ENCODE results near the gene MYL2. TPM values are rescaled to one million over a fixed set of nuclear protein-coding genes. Genes with fewer than 3 reads are reported as not detected.

Gene MYL2
- total RNA-seq, 1 donor from 2014 or later = not detected

DNA sequence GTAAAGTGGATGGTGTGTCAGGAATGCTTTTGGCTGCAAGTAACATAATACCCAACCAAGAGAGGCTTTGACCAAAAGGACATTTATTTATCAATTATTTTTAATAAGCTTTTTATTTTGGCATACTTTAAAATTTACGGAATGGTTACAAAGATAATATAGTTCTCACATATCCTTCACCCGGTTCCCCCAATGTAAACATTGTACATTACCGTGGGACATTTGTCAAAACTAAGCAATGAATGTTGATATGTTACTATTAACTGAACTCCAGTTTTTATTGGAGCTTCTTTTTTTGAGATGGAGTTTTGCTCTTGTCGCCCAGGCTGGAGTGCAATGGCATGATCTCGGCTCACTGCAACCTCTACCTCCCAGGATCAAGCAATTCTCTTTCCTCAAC is 50.6 kb downstream of the MYL2 start:
- no peaks in the 10 kb centered on the region for H3K79me2 ChIP-seq (ENCODE audit: insufficient read depth, low read length)
- no peak overlapping the region for H3K4me3 Mint-ChIP-seq (ENCODE audit: unreplicated experiment)

DNA sequence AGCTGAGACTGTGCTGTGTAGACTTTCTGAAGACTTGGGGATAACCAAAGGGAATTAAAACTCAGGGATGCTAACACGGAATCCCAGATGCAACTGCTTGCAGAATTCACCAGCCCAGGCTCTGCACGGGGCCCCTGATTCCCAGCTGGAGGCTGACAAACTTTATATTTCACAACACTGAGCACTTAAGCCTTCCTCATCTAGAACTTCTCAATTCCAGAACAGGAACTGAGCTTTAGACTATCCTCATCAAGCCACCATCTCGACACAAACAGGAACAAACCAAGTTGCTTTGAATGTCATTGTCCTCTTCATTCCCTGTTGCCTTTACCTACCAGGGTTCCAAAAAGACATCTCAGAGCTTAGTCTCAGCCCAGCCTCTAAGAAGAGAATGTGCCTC is 51.4 kb downstream of the MYL2 start:
- FAIRE-seq (no peak), DNase-seq (ENCODE audit: low read depth) (no peak)
- Mint-ChIP-seq H3K9me3 (ENCODE audit: unreplicated experiment) (peaks cover 12% of the 10 kb centered on the region), H3K27ac (ENCODE audit: unreplicated experiment) (no peak overlapping the region), H3K27me3 (ENCODE audit: low read depth, unreplicated experiment) (peaks cover 21% of the 10 kb centered on the region), H3K4me1 (ENCODE audit: low read depth, unreplicated experiment) (no peaks in the 10 kb centered on the region), H3K4me3 (ENCODE audit: unreplicated experiment) (no peak overlapping the region), H3K36me3 (ENCODE audit: low read depth, unreplicated experiment) (no peaks in the 10 kb centered on the region)
- Histone ChIP-seq H4K20me1 (ENCODE audit: insufficient read depth, low read length) (no peaks in the 10 kb centered on the region), H3K79me2 (ENCODE audit: insufficient read depth, low read length) (no peaks in the 10 kb centered on the region), H3K27ac (ENCODE audit: low read depth, low read length) (no peak overlapping the region), H3K4me1 (ENCODE audit: insufficient read depth, low read length) (no peaks in the 10 kb centered on the region), H3K9ac (ENCODE audit: low read length) (no peak overlapping the region), H3K9me3 (ENCODE audit: insufficient read depth, low read depth, low read length) (no peaks in the 10 kb centered on the region), H3K4me3 (ENCODE audit: insufficient read depth, low read depth, low read length) (no peak overlapping the region), H3K36me3 (ENCODE audit: insufficient read depth, low read length) (no peaks in the 10 kb centered on the region), H2AFZ (ENCODE audit: low read depth, low read length) (no peak overlapping the region), H3K4me2 (ENCODE audit: low read length) (no peak overlapping the region), H3K27me3 (ENCODE audit: insufficient read depth, low read length) (peaks cover 5% of the 10 kb centered on the region)
- TF ChIP-seq, protein P1, sequence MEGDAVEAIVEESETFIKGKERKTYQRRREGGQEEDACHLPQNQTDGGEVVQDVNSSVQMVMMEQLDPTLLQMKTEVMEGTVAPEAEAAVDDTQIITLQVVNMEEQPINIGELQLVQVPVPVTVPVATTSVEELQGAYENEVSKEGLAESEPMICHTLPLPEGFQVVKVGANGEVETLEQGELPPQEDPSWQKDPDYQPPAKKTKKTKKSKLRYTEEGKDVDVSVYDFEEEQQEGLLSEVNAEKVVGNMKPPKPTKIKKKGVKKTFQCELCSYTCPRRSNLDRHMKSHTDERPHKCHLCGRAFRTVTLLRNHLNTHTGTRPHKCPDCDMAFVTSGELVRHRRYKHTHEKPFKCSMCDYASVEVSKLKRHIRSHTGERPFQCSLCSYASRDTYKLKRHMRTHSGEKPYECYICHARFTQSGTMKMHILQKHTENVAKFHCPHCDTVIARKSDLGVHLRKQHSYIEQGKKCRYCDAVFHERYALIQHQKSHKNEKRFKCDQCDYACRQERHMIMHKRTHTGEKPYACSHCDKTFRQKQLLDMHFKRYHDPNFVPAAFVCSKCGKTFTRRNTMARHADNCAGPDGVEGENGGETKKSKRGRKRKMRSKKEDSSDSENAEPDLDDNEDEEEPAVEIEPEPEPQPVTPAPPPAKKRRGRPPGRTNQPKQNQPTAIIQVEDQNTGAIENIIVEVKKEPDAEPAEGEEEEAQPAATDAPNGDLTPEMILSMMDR (IDR thresholded peaks at IDR 0.05; ENCODE audit: insufficient read depth, low read depth, low read length) = no peak
- TF ChIP-seq EZH2 (IDR thresholded peaks at IDR 0.05; ENCODE audit: insufficient read depth, low read length) = no peak

More for the DNA sequence above, 50.6 kb downstream of the MYL2 start:
- H3K27me3 Mint-ChIP-seq (ENCODE audit: low read depth, unreplicated experiment) = peaks cover 22% of the 10 kb centered on the region
- no peak overlapping the region for H3K4me2 ChIP-seq (ENCODE audit: low read length)
- H3K36me3 Mint-ChIP-seq (ENCODE audit: low read depth, unreplicated experiment) = no peaks in the 10 kb centered on the region
- no peak overlapping the region for H3K9ac ChIP-seq (ENCODE audit: low read length)
- H4K20me1 ChIP-seq (ENCODE audit: insufficient read depth, low read length) = no peaks in the 10 kb centered on the region
- H3K27ac ChIP-seq (ENCODE audit: low read depth, low read length) = no peak overlapping the region
- no peak overlapping the region for H3K27ac Mint-ChIP-seq (ENCODE audit: unreplicated experiment)
- TF ChIP-seq EZH2 (IDR thresholded peaks at IDR 0.05; ENCODE audit: insufficient read depth, low read length) = no peak
- TF ChIP-seq, protein P1 (IDR thresholded peaks at IDR 0.05; ENCODE audit: insufficient read depth, low read depth, low read length) = no peak
- H3K27me3 ChIP-seq (ENCODE audit: insufficient read depth, low read length) = peaks cover 8% of the 10 kb centered on the region
- H3K36me3 ChIP-seq (ENCODE audit: insufficient read depth, low read length) = no peaks in the 10 kb centered on the region
- DNase-seq (ENCODE audit: low read depth) (no peak), FAIRE-seq (no peak)
- no peak overlapping the region for H3K4me3 ChIP-seq (ENCODE audit: insufficient read depth, low read depth, low read length)
- H3K9me3 ChIP-seq (ENCODE audit: insufficient read depth, low read depth, low read length) = no peaks in the 10 kb centered on the region
- H3K9me3 Mint-ChIP-seq (ENCODE audit: unreplicated experiment) = peaks cover 15% of the 10 kb centered on the region
- H2AFZ ChIP-seq (ENCODE audit: low read depth, low read length) = no peak overlapping the region
- H3K4me1 Mint-ChIP-seq (ENCODE audit: low read depth, unreplicated experiment) = no peaks in the 10 kb centered on the region
- no peaks in the 10 kb centered on the region for H3K4me1 ChIP-seq (ENCODE audit: insufficient read depth, low read length)

DNA sequence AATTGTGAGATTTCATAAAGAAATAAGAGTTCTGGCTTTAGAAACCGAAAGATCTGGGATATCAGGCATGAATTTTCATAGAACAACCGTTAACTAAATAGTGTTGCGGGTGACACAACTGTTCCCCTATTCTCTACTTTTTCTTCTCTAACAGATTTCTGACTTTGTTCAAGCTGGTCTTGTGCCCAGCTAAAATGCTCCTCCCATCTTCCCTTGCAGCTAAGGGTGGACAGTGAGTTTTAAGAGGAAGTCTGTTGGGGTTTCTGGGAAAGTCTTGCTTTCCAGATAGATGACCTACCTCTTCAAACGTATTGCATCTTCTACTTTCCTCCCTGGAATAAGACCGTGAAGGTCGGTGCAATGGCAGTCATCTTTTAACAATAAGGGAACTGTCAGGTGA is 54.9 kb downstream of the MYL2 start:
- H3K4me3 Mint-ChIP-seq (ENCODE audit: unreplicated experiment) = no peak overlapping the region
- Histone ChIP-seq H4K20me1 (ENCODE audit: insufficient read depth, low read length) (no peaks in the 10 kb centered on the region), H3K9me3 (ENCODE audit: insufficient read depth, low read depth, low read length) (no peaks in the 10 kb centered on the region), H3K27ac (ENCODE audit: low read depth, low read length) (no peak overlapping the region), H3K9ac (ENCODE audit: low read length) (no peak overlapping the region), H3K27me3 (ENCODE audit: insufficient read depth, low read length) (peaks cover 4% of the 10 kb centered on the region), H3K36me3 (ENCODE audit: insufficient read depth, low read length) (no peaks in the 10 kb centered on the region), H2AFZ (ENCODE audit: low read depth, low read length) (no peak overlapping the region), H3K79me2 (ENCODE audit: insufficient read depth, low read length) (no peaks in the 10 kb centered on the region), H3K4me2 (ENCODE audit: low read length) (no peak overlapping the region), H3K4me3 (ENCODE audit: insufficient read depth, low read depth, low read length) (no peak overlapping the region), H3K4me1 (ENCODE audit: insufficient read depth, low read length) (no peaks in the 10 kb centered on the region)
- DNase-seq (ENCODE audit: low read depth) = no peak
- H3K9me3 Mint-ChIP-seq (ENCODE audit: unreplicated experiment) = peaks cover 10% of the 10 kb centered on the region
- no peak for TF ChIP-seq EZH2 (IDR thresholded peaks at IDR 0.05; ENCODE audit: insufficient read depth, low read length)
- TF ChIP-seq, protein P1 (IDR thresholded peaks at IDR 0.05; ENCODE audit: insufficient read depth, low read depth, low read length) = no peak
- no peak overlapping the region for H3K27ac Mint-ChIP-seq (ENCODE audit: unreplicated experiment)
- no peaks in the 10 kb centered on the region for H3K4me1 Mint-ChIP-seq (ENCODE audit: low read depth, unreplicated experiment)
- H3K27me3 Mint-ChIP-seq (ENCODE audit: low read depth, unreplicated experiment) = peaks cover 21% of the 10 kb centered on the region
- FAIRE-seq = no peak
- no peaks in the 10 kb centered on the region for H3K36me3 Mint-ChIP-seq (ENCODE audit: low read depth, unreplicated experiment)
